ENCODE measurements around the gene VEGFA. TPM values are rescaled to one million over a fixed set of nuclear protein-coding genes. Genes with fewer than 3 reads are reported as not detected.

The VEGFA gene
- total RNA-seq, 6 donors from 2014 or later = 129 to 564 (median 261) TPM

- Histone ChIP-seq H3K4me3 (no peak overlapping the region), H3K9me3 (no peaks in the 10 kb centered on the region), H3K27me3 (no peaks in the 10 kb centered on the region), H3K27ac (no peak overlapping the region), H3K4me1 (peaks cover 0 to 11% (median 8%) of the 10 kb centered on the region in 4 donors), H3K36me3 (no peaks in the 10 kb centered on the region)
- DNase-seq = no peak
- ATAC-seq (ENCODE audit: low FRiP score in 2 of 2) = no peak
- TF ChIP-seq POLR2A (IDR thresholded peaks at IDR 0.05) (no peak), EP300 (IDR thresholded peaks at IDR 0.05) (no peak)
- TF ChIP-seq, protein P1, sequence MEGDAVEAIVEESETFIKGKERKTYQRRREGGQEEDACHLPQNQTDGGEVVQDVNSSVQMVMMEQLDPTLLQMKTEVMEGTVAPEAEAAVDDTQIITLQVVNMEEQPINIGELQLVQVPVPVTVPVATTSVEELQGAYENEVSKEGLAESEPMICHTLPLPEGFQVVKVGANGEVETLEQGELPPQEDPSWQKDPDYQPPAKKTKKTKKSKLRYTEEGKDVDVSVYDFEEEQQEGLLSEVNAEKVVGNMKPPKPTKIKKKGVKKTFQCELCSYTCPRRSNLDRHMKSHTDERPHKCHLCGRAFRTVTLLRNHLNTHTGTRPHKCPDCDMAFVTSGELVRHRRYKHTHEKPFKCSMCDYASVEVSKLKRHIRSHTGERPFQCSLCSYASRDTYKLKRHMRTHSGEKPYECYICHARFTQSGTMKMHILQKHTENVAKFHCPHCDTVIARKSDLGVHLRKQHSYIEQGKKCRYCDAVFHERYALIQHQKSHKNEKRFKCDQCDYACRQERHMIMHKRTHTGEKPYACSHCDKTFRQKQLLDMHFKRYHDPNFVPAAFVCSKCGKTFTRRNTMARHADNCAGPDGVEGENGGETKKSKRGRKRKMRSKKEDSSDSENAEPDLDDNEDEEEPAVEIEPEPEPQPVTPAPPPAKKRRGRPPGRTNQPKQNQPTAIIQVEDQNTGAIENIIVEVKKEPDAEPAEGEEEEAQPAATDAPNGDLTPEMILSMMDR (IDR thresholded peaks at IDR 0.05) = no peak
- 78 to 85% methylated on average over 5 of the region's 5 CpGs for WGBS, 2 donors
These were observed 64.6 kb downstream of the VEGFA start for GRCh38 chr6:43834528-43835155.

DNA sequence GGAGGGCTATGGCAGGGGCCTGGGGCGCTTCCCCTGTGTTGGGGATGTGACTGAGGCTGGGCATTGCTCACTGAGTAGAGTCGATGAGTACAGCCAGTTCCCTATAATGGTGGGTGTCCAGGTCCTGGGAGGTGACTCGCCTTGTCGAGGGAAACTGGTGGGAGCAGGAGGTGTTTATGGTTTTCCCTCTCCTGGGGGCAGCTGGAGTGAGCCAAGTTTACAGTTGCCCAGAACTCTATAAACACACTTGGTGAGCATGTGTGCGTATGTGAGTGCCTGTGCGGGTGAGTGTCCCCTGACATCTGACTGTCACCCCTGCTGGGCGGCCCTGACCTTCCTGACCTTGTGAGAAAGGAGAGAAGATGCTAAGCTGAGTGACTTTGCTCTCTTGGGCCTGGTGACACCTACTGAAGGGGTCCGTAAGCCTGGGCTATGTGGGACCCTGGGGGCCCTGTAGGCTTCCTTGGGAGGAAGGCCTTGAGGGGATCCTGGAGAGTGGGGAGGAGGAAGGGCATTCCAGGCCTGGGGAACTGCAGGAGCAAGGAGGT is 65.9 kb downstream of the VEGFA start:
- Histone ChIP-seq H3K4me3 (no peak overlapping the region), H3K4me1 (peaks cover 0 to 11% (median 8%) of the 10 kb centered on the region in 4 donors), H3K36me3 (no peaks in the 10 kb centered on the region), H3K27me3 (no peaks in the 10 kb centered on the region), H3K9me3 (no peaks in the 10 kb centered on the region), H3K27ac (no peak overlapping the region)
- DNase-seq (no peak), ATAC-seq (ENCODE audit: low FRiP score in 2 of 2) (no peak)
- WGBS, 2 donors = 88 to 90% methylated on average over 6 to 8 of the region's 8 CpGs
- TF ChIP-seq POLR2AphosphoS5 (IDR thresholded peaks at IDR 0.05) (no peak), EP300 (IDR thresholded peaks at IDR 0.05) (no peak), POLR2A (IDR thresholded peaks at IDR 0.05) (no peak)
- TF ChIP-seq, protein P1 (IDR thresholded peaks at IDR 0.05) = no peak

Small RNAs within 50 kb of the gene (small RNA-seq; reads per million reads assigned to genes)
- 0 reads per million in 4 donors for gene AL136131.3

Other genes starting within 250 kb of the VEGFA start
- 10 to 100 TPM; 17.9 to 48.2 (median 25.1) TPM for gene XPO5, start 194.2 kb upstream of the VEGFA start, total RNA-seq
- gene POLH, start 194.0 kb upstream of the VEGFA start, total RNA-seq = 10 to 100 TPM in 5 of 6 donors, 1 to 10 TPM in 1; 9.1 to 27.5 (median 19.8) TPM
- gene GTPBP2, start 140.9 kb upstream of the VEGFA start, total RNA-seq = 100 to 1,000 TPM in 1 of 6 donors, 10 to 100 TPM in 5; 41.3 to 128 (median 78.1) TPM
- 10 to 100 TPM; 16.8 to 66.4 (median 24.9) TPM for gene MAD2L1BP, start 134.4 kb upstream of the VEGFA start, total RNA-seq
- gene RSPH9, start 125.2 kb upstream of the VEGFA start, total RNA-seq = 1 to 10 TPM in 5 of 6 donors, under 1 TPM in 1; 0.20 to 4.2 (median 2.1) TPM
- 10 to 100 TPM; 21.0 to 45.6 (median 33.4) TPM for gene MRPS18A, start 82.4 kb upstream of the VEGFA start, total RNA-seq